Measurements from ENCODE around the gene PSTK.
A peak's percentile ranks its signal among the peaks of the same experiment; 100 is the strongest.

Gene PSTK

DNA sequence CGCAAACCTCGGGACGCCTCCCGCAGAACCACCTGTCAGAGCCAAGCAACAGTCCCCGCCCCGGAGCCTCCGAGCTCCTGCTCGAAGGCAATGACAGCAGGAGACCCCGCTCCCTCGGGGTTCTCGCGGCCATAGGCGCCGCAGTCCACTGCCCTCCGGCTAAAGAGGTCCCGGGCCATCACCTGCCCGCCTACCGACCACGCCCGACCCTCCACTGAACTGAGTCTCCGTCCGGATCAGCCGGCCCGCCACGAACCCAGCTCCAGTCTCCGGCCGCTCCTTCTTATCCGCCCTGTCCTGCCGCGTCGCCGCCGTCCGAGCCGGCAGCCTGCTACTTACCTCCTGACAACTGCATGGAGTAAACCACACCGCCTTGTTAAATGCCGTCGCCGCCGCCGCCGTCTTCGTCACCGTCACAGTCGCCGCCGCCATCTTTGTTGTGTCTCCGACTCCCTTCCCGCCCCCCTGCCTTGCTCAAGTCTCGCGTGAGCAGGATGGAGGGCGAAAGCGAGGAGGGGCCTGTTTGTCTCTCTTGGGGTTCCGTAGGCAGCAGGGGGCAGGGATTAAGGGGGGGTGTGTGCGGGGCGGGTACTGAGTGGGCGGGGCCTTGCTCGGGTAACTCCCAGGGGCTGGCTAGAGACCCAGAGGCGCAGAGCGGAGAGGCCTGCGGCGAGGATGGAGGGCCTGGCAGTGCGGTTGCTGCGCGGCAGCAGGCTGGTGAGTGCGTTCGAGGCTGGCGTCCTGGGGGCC, 28.3 kb downstream of the PSTK start, which contains the start of the genes ACADSB and IKZF5:
TSS of gene ACADSB (plus strand) at position 652 of the 750 bp plus-strand sequence. CDS start at position 676, 24 bp downstream.
TSS of gene IKZF5 (minus strand) at position 441 of the 750 bp plus-strand sequence. CDS start 10,170 bp downstream, outside the sequence.
- peak; percentile 98 to 99 for DNase-seq (ENCODE audit: low read depth in 2 of 2)
- peak within 1 kb of the TSS; percentile 96 to 99 for H3K4me3 ChIP-seq (replicated peaks in 1 of 2; ENCODE audit: low read depth in 2 of 2, low read length in 2 of 2)
- TF ChIP-seq CTCF (IDR thresholded peaks at IDR 0.05; ENCODE audit: low read depth, low read length), result no peak

GRCh38 chr10:123009105-123009820, 29.1 kb downstream of the PSTK start:
- DNase-seq (ENCODE audit: low read depth in 2 of 2), result peak; percentile 6 to 7
- peak overlapping the region; percentile 96 to 99 for H3K4me3 ChIP-seq (replicated peaks in 1 of 2; ENCODE audit: low read depth in 2 of 2, low read length in 2 of 2)
- no peak for TF ChIP-seq CTCF (IDR thresholded peaks at IDR 0.05; ENCODE audit: low read depth, low read length)

GRCh38 chr10:123011987-123012386, 31.8 kb downstream of the PSTK start:
- peak in 1 of 2 donors; percentile 6 for DNase-seq (ENCODE audit: low read depth in 2 of 2)
- H3K4me3 ChIP-seq (replicated peaks in 1 of 2; ENCODE audit: low read depth in 2 of 2, low read length in 2 of 2), result no peak overlapping the region
- no peak for TF ChIP-seq CTCF (IDR thresholded peaks at IDR 0.05; ENCODE audit: low read depth, low read length)

DNA sequence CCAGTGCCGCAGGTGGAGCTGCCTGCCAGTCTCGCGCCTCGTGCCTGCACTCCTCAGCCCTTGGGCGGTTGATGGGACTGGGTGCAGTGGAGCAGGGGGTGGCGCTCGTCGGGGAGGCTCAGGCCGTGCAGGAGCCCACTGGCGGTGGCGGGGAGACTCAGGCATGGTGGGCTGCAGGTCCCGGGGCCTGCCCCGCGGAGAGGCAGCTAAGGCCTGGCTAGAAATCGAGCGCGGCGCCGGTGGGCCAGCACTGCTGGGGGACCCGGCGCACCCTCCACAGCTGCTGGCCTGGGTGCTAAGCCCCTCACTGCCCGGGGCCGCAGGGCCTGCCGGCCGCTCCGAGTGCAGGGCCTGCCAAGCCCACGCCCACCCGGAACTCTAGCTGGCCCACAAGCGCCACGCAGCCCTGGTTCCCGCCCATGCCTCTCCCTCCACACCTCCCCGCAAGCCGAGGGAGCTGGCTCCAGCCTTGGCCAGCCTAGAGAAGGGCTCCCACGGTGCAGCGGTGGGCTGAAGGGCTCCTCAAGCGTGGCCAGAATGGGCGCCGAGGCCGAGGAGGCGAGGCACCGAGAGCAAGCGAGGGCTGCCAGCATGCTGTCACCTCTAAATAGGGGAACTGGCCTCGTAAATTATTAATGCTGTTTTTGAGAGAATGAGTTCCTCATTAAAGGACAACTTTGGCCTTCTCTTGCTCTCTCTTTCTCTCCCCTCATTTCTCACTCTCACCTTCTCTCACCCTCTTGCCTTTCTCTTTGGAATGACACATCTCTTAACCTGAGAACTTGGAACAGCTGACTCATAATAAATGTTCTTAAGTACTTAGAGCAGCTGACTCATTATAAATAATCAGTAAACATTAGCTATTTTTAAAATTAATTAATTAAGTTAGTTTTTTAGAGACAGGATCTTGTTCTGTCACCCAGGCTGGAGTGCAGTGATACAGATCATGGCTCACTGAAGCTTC, 33.5 kb downstream of the PSTK start:
- TF ChIP-seq CTCF (IDR thresholded peaks at IDR 0.05; ENCODE audit: low read depth, low read length), result no peak
- H3K4me3 ChIP-seq (replicated peaks in 1 of 2; ENCODE audit: low read depth in 2 of 2, low read length in 2 of 2), result no peak overlapping the region
- no peak for DNase-seq (ENCODE audit: low read depth in 2 of 2)

- no peak overlapping the region for H3K4me3 ChIP-seq (replicated peaks in 1 of 2; ENCODE audit: low read depth in 2 of 2, low read length in 2 of 2)
- DNase-seq (ENCODE audit: low read depth in 2 of 2), result no peak
- TF ChIP-seq CTCF (IDR thresholded peaks at IDR 0.05; ENCODE audit: low read depth, low read length), result no peak
Measured at GRCh38 chr10:123014772-123015171, 34.6 kb downstream of the PSTK start.

- TF ChIP-seq CTCF (IDR thresholded peaks at IDR 0.05; ENCODE audit: low read depth, low read length), result no peak
- no peak overlapping the region for H3K4me3 ChIP-seq (replicated peaks in 1 of 2; ENCODE audit: low read depth in 2 of 2, low read length in 2 of 2)
- no peak for DNase-seq (ENCODE audit: low read depth in 2 of 2)
Measured at GRCh38 chr10:123016228-123016627, 36.0 kb downstream of the PSTK start.

All from cardiac fibroblast (primary cell).